ENCODE measurements around the gene SOHLH2.

The SOHLH2 gene

DNA sequence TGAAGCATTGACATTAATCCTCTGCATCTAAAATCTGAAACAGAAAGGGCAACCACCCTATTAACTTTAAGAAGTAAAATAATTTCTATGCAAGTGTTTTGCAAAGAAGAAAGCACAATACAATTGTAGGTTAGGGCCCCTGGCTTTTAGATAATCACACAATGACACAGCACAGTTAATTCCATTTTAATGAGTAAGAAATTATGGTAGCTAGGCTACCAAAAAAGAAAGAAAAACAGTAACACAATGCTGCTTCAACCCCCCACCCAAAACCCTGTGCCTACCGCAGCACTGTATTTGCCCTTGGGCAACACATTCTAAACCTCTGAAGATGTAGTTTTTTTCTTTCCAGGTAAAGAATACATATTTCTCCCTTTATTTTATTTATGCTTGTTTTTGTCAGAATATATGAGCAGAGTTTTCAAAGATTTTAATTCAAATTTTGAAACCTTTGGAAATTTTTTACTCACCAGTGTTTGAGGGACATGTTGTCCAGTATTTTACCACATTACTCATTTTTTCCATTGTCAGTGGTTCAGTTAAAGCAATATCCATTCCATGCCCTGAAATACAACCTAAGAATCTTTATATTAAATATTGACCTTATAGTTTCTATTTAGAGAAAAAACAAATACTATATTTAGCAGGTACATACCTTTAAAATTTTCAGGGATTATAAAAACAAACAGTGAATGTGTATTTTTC is 21.1 kb downstream of the SOHLH2 start:
- Histone ChIP-seq H2AFZ (no peak overlapping the region), H3K27ac (no peak overlapping the region), H3K27me3 (ENCODE audit: control insufficient read depth, insufficient read depth, low read length) (no peaks in the 10 kb centered on the region), H3K4me2 (ENCODE audit: low read length) (no peak overlapping the region), H3K4me3 (ENCODE audit: low read depth, low read length) (no peak overlapping the region), H3K9ac (no peak overlapping the region), H3K79me2 (no peaks in the 10 kb centered on the region), H3K4me1 (no peaks in the 10 kb centered on the region), H3K36me3 (ENCODE audit: control insufficient read depth, insufficient read depth, low read length) (no peaks in the 10 kb centered on the region), H3K9me3 (ENCODE audit: control insufficient read depth, low read length) (no peaks in the 10 kb centered on the region)
- no peak for TF ChIP-seq CTCF (IDR thresholded peaks at IDR 0.05)

DNA sequence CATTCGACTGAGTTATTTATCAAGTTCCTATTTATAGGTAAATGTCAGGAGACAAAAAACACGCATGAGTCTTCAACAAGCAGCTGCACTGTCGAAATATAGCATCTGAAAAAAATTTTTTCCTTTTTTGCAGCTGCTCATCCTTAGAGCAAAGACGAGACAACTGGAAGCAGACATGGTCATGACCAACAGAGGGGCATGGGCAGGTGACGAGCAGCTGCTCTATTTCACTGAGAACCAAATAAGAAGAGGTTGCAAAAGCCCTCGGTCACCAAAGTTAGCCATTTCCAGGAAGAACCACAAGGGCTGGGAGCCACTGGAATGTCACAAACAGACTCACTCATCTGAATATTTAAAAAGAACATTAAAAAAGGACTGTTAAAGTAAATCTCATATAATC is 22.2 kb downstream of the SOHLH2 start:
- Histone ChIP-seq H3K4me3 (ENCODE audit: low read depth, low read length) (no peak overlapping the region), H3K9ac (no peak overlapping the region), H2AFZ (no peak overlapping the region), H3K79me2 (no peaks in the 10 kb centered on the region), H3K27me3 (ENCODE audit: control insufficient read depth, insufficient read depth, low read length) (no peaks in the 10 kb centered on the region), H3K4me1 (no peaks in the 10 kb centered on the region), H3K4me2 (ENCODE audit: low read length) (no peak overlapping the region), H3K9me3 (ENCODE audit: control insufficient read depth, low read length) (no peaks in the 10 kb centered on the region), H3K36me3 (ENCODE audit: control insufficient read depth, insufficient read depth, low read length) (no peaks in the 10 kb centered on the region), H3K27ac (no peak overlapping the region)
- no peak for TF ChIP-seq CTCF (IDR thresholded peaks at IDR 0.05)

- H3K27ac ChIP-seq: no peak overlapping the region
- no peaks in the 10 kb centered on the region for H3K9me3 ChIP-seq (ENCODE audit: control insufficient read depth, low read length)
- H3K27me3 ChIP-seq (ENCODE audit: control insufficient read depth, insufficient read depth, low read length): no peaks in the 10 kb centered on the region
- no peak overlapping the region for H2AFZ ChIP-seq
- no peaks in the 10 kb centered on the region for H3K4me1 ChIP-seq
- no peak overlapping the region for H3K9ac ChIP-seq
- no peak for TF ChIP-seq CTCF (IDR thresholded peaks at IDR 0.05)
- no peak overlapping the region for H3K4me3 ChIP-seq (ENCODE audit: low read depth, low read length)
- no peak overlapping the region for H3K4me2 ChIP-seq (ENCODE audit: low read length)
- no peaks in the 10 kb centered on the region for H3K79me2 ChIP-seq
- no peaks in the 10 kb centered on the region for H3K36me3 ChIP-seq (ENCODE audit: control insufficient read depth, insufficient read depth, low read length)
Observed at GRCh38 chr13:36190771-36191170, 23.6 kb downstream of the SOHLH2 start.

- H3K9me3 ChIP-seq (ENCODE audit: control insufficient read depth, low read length): no peaks in the 10 kb centered on the region
- H3K4me3 ChIP-seq (ENCODE audit: low read depth, low read length): no peak overlapping the region
- H3K4me2 ChIP-seq (ENCODE audit: low read length): no peak overlapping the region
- no peak overlapping the region for H2AFZ ChIP-seq
- no peaks in the 10 kb centered on the region for H3K4me1 ChIP-seq
- H3K36me3 ChIP-seq (ENCODE audit: control insufficient read depth, insufficient read depth, low read length): no peaks in the 10 kb centered on the region
- H3K27ac ChIP-seq: no peak overlapping the region
- no peak for TF ChIP-seq CTCF (IDR thresholded peaks at IDR 0.05)
- no peak overlapping the region for H3K9ac ChIP-seq
- no peaks in the 10 kb centered on the region for H3K79me2 ChIP-seq
- no peaks in the 10 kb centered on the region for H3K27me3 ChIP-seq (ENCODE audit: control insufficient read depth, insufficient read depth, low read length)
Observed at GRCh38 chr13:36188441-36188840, 25.9 kb downstream of the SOHLH2 start.

DNA sequence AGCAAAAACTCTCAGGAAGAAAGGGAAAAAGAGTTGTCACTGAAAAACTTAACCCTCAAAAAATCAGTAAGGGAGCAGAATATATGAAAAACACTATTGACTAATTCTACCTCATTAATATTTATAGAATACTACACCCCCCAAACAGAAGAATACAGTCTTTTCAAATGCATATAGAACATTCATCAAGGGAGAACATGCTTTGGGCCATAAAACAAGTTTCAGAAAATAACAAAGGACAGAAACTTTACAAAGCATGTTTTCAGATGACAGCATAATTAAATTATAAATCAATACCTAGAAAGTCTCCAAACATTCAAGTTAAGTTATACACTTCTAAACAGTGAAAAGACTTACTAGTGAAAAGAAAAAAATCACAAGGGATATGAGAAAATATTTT is 30.5 kb downstream of the SOHLH2 start:
- H3K79me2 ChIP-seq: no peaks in the 10 kb centered on the region

More for the DNA sequence above, 30.5 kb downstream of the SOHLH2 start:
- no peaks in the 10 kb centered on the region for H3K27me3 ChIP-seq (ENCODE audit: control insufficient read depth, insufficient read depth, low read length)
- H3K9ac ChIP-seq: no peak overlapping the region
- H3K4me1 ChIP-seq: no peaks in the 10 kb centered on the region
- no peaks in the 10 kb centered on the region for H3K9me3 ChIP-seq (ENCODE audit: control insufficient read depth, low read length)
- H3K36me3 ChIP-seq (ENCODE audit: control insufficient read depth, insufficient read depth, low read length): no peaks in the 10 kb centered on the region
- no peak for TF ChIP-seq CTCF (IDR thresholded peaks at IDR 0.05)
- no peak overlapping the region for H3K4me2 ChIP-seq (ENCODE audit: low read length)
- H2AFZ ChIP-seq: no peak overlapping the region
- H3K4me3 ChIP-seq (ENCODE audit: low read depth, low read length): no peak overlapping the region
- no peak overlapping the region for H3K27ac ChIP-seq
